ENCODE measurements around the gene LMF1.

Gene LMF1

DNA sequence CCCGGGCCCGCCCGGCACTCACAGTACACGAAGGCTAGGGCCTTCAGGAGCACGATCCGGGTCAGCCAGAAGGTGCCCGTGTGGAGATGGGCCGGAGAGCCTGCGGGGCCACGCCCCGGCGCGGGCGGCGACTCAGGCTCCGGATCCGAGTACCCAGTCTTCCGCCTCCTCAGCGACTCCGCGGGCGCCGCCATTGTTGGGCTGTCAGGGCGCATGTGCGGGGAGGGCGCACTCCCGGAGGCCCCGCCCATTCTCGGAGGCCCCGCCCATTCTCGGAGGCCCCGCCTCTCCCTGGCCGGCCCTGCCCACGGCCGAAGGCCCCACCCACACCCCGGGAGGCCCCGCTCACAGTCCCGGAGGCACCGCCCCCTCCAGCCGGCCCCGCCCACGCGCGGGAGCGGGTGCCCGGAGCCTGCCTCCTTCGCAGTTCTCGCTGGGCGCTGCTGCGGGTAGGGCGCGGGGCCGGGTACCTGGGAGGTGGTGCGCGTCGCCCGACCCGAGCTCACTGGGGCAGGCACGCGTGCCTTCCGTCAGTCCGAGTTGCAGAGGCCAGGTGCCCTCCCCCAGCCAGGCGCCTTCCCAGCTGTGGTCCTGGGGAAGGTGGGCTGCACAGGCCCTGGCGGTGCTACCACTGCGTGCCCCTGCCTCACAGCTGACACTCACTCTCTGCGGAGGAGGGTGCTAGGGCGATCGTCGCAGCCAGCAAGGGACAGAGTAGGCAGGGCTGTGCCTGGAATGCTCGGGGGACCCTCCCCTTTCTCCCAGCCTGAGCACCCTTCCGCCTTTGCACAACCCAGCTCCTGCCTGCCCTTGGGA, at the start of gene LMF1:
TSS of gene LMF1 (minus strand) at position 219 of the 816 bp plus-strand sequence. CDS start at position 215, 4 bp downstream.
- peak; percentile 91 for DNase-seq (ENCODE audit: low read depth)

- DNase-seq (ENCODE audit: low read depth) = no peak
Observed at GRCh38 chr16:1020091-1020399, 49.3 kb upstream of the LMF1 start.

- DNase-seq (ENCODE audit: low read depth) = peak; percentile 76
Observed at GRCh38 chr16:1019231-1020090, 48.7 kb upstream of the LMF1 start.

DNA sequence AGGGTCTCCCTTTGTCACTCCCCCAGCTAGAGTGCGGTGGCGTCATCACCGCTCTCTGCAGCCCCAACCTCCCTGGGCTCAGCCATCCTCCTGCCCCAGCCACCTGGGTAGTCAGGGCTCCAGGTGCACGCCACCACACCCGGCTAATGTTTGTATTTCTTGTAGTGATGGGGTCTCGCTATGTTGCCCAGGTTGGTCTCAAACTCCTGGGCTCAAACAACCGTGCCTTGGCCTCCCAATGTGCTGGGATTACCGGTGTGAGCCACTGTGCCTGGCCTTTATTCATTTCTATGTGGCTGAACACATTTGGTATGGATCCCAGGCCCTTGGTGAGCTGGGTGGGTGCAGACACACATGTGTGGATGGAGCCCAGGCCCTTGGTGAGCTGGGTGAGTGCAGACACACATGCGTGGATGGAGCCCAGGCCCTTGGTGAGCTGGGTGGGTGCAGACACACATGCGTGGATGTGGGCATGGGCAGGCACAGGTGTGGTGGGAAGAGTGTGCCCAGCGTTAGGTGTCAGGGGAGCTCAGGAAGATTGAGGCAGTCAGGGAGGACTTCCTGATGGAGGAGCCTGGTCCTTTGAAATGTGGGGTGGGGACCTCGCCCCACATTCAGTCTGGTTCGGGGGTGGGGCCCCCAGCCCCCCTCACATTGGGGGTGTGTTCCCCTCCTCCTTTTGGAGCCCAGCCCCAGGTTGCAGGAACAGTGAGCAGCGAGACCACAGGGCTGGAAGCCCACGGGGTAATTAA, 47.8 kb upstream of the LMF1 start:
- DNase-seq (ENCODE audit: low read depth) = no peak

- no peak for DNase-seq (ENCODE audit: low read depth)
Observed at GRCh38 chr16:1014771-1015495, 44.1 kb upstream of the LMF1 start.

- DNase-seq (ENCODE audit: low read depth) = no peak
Observed at GRCh38 chr16:1014221-1014620, 43.4 kb upstream of the LMF1 start.

DNA sequence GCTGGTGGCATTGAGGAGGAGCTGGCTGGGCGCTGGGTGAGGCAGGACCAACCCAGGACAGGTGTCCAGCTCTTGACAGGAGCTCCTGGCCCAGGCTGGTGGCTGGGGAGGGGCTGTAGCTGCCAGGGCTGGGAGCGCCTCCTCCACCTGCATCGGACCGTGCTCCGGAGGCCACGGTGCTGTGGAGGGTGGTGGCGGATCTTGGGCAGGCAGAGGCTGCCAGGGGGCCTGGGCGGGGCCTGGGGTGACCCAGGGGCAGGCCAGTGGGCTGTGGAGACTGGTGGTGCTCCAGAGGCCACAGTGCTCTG, 42.8 kb upstream of the LMF1 start:
- no peak for DNase-seq (ENCODE audit: low read depth)

DNA sequence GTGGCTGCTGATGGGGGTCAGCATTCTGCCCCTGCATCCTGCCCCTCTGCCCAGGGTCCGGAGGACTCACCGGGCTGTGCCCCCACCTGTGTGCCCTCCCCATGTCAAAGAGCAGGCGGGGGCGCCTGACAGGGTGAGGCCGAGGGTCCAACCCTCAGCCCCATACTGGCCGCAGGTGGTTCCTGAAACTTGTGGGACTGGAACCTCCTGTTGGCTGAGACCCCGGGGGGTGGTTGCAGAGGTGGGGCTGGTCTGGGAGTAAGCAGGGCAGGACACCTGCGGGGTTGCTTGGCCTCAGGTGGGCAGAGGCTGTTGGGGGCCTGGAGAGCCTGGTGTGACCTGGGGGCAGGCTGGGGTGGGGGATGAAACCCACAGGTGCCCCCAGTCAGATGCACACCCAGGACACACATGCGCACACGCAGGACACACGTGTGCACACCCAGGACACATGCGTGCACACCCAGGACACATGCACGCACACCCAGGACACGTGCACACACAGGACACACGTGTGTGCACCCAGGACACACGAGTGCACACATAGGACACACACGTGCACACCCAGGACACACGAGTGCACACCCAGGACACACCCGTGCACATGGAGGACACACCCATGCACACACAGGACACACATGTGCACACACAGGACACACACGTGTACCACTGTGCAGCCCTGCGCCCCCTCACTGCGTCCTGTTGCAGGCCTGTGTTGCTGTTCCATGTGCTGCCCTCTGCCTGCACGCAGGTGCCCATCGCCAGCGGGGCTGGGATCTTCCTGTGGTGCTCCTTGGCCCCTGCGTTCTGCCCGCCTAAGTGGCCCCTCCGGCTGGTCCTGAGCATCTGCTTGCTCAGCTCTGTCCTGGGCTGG, 42.2 kb upstream of the LMF1 start:
- no peak for DNase-seq (ENCODE audit: low read depth)

DNA sequence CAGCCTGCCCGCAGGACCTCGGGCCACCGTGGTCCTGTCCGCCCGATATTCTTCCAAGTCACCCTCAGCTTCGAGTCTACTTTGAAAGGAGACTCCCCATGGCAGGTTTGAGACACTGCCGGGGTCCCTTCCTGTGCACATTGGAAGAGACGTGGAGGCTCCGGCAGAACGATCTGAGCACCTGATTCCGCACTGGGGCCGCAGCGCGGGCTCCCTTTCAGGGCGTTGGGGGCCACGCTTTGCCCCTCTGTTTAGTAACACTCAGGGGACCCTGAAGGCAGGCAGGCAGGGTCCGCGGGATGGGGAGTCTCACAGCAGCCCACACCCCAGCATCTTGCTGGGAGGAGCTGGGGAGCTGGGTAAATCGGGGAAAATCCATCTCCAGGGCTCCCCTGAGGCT, 41.4 kb upstream of the LMF1 start:
- DNase-seq (ENCODE audit: low read depth) = no peak

DNA sequence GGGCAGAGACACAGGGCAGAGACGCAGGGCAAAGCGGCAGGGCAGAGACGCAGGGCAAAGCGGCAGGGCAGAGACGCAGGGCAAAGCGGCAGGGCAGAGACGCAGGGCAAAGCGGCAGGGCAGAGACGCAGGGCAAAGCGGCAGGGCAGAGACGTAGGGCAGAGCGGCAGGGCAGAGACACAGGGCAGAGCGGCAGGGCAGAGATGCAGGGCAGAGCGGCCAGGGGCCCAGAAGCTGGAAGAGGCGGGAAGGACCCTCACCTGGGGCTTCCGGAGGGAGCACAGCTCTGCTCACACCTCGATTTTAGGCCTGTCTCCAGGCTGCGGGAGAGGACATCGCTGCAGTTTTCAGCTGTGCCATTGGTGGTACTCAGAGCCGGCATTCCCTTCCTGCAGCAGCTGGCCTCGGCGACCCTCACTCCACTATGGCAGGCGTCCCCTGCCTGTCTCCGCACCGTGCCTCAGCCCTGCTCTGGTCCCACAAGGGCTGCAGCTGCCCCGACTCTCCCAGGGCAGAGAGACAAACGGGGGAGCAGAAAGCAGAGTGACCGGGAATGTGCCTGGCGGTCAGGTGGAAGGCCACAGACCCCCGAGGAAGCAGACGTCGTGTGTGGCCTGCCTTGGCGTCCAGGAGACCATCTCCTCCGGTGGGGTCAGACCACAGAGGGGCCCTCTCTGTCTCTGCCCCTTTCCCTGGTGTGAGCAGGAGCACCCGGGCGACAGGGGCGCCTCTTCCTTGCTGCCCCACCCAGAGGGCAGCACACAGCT, 40.7 kb upstream of the LMF1 start:
- no peak for DNase-seq (ENCODE audit: low read depth)

GRCh38 chr16:1010815-1011214, 40.0 kb upstream of the LMF1 start:
- DNase-seq (ENCODE audit: low read depth) = no peak

- DNase-seq (ENCODE audit: low read depth) = no peak
Observed at GRCh38 chr16:1010251-1010650, 39.5 kb upstream of the LMF1 start.

GRCh38 chr16:1009358-1010150, 38.8 kb upstream of the LMF1 start:
- DNase-seq (ENCODE audit: low read depth) = no peak

GRCh38 chr16:1008085-1008484, 37.3 kb upstream of the LMF1 start:
- DNase-seq (ENCODE audit: low read depth) = no peak

DNA sequence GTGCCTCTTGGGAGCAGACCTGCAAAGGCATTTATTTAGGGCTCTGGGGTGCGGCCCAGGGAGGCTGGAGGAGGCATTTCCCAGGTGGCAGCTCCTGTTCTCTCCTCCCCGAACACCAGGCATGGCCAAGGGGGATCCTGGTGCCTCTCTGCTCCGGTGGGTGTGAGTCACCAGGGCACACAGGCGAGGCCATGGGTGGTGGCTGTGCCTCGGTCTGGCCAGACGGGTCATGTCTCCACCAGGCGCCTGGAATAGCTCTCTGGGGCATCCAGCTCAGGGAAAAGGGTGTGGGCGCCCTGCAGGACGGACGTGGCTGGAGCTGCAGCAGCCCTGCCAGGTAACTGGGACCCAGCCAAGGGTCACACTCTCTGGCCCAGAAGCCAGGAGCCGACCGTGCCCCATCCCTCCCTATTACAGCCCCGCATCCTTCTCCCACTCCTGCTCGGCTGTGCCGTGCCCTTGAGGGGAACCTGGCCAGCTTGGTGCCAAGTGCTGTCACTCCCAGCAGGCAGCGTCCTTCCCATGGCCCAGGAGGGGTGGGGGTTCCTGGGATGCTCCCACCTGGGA, 36.6 kb upstream of the LMF1 start:
- no peak for DNase-seq (ENCODE audit: low read depth)

GRCh38 chr16:1006781-1007180, 36.0 kb upstream of the LMF1 start:
- no peak for DNase-seq (ENCODE audit: low read depth)

DNA sequence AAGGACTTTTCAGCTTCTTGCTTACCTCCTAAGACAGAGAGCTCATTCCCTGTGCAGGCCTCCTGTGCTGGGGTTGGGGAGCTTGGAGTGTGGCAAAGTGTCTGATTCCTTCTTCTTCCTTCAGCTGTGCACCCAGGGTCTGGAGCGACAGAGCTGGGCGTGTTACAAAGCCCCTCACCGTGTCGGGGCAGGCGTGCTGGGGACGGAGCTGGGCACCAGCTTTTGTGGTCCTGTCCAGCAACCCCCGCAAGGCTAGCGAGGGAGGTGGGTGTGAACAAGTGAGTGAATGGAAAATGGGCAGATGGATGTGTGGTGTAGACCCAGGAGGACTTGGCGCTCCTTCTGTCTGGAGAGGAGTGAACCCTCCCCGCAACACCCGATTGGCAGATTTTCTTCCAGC, 34.5 kb upstream of the LMF1 start:
- no peak for DNase-seq (ENCODE audit: low read depth)

DNA sequence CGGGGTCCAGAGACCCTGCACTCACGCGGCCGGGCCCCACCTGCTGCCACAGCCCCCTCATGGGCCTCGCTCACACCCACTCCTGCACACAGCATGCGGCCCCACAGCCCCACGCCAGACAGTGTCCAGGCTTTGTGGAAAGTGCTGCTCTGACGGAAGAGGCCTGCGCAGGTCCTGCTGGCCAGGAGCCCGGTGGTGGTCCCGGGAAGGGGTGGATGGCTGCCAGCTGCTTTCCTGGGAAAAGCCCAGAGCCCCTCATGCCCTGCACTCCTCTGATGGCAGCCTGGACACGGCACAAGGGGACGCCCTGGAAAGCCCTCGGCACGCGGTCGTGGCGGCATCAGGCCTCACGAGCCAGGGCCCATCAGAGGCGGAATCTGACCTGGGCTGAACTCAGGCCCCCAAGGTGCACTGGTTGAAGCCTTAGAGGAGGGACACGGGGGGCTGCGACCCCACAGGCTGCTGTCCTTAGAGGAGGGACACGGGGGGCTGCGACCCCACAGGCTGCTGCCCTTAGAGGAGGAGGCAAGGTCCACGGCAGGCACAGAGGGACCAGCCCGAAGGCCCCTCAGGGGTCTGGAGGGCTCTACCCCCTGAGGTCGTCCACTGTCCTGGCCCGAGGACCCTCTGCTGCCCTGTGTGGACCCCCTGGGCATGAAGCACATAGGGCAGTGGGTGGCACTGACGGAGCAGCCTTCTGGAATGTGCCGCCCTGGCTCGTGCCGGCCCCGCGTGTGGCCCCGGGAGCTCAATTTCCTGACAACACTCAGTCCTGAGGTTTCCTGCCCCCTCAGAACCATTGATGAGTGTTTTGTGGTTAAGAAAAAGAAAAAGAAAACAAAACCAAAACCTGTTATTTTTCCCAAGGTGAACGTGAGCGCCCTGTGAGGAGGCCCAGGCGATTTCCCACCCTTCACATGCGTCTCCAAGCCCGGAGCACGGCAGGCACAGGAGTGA, 32.9 kb upstream of the LMF1 start:
- peak; percentile 27 for DNase-seq (ENCODE audit: low read depth)
